Measurements from ENCODE around the gene JAML. TPM values are rescaled to one million over a fixed set of nuclear protein-coding genes. Genes with fewer than 3 reads are reported as not detected.

The JAML gene
- total RNA-seq, 1 experiment from 2014 or later, result not detected

DNA sequence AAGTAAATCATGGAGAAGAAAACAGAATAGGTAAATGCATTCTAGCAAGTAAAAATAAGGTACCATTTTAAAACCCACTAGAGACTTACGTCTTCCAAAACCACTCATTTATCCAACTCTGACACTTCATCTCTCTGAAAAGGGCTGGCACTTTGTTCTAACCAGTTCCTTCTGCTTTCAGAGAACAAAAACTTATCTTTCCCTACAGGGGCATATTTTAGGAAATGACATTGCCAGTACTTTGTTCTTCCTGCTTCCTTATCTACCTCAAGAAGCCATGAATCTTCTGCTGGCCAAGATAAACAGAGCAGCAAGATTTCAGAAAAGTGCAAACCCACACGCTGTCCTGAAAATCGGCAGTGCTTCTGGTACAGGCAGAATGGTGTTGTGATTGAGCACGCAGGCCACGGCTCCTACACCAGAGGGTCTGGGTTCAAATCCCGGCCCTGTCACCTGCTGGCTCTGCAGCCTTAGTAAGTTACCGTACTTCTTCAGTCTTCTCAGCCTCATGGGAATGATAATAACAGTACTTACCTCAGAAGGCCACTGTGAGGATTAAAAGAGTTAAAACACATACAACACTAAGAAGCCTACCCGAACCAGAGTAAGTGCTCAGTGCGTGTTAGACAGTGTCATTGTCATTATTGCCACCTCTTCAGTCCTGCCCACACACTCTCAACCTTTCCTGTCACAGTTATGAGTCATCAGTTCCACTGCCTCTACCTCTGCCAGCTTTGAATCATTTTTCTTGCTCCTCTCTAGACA is 16.4 kb upstream of the JAML start:
- DNase-seq (ENCODE audit: low spot score), result peak; percentile 64

DNA sequence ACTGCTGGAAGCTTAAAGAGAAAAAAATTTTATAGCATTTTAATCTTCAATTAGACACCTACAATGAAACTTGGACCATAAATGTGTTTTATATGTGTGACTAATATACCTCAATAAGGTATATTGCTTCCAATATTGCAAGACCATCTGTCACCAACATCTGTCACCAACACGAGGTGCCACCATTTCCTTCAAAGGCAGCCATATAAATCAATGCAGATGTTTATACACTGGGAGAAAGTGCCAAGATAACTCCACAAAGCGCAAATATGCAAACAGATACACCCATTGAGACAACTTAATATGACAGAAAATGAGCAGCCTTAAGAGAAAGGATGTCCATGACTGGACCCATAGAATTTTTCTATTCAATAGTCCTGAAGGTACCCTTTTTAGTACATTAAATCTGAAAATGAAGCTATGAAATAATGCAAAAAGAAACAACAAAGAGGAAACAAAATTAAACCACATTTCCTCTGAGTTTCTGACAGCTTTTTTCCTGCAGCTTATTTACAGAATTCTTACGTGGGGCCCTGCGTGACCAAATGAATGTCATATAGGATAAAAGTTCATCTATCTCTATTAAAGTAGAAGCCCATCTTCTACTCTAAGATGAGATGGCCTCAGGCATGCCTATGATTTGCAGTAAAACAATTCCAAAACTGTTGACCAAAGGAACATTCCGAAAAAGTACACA is 14.8 kb upstream of the JAML start:
- DNase-seq (ENCODE audit: low spot score), result no peak

DNA sequence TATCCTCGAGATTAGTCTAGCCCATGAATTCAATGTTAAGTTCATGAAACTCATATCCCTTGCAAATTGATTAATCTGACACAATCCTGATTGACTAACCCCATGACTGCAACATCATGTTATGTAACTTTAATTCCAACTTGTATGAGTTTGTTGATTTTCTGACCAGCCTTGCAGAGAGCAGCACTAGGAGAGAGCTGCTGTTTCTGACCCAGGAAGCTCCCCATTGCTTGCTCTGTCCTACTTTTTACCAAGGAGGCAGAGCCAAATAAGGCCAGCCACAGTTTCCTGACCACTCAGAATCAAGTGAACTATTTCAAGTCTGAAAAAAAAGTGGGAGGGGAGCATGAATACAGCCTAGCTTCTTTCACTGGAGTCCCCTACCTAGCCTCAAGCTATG is 14.1 kb upstream of the JAML start:
- DNase-seq (ENCODE audit: low spot score), result no peak

DNA sequence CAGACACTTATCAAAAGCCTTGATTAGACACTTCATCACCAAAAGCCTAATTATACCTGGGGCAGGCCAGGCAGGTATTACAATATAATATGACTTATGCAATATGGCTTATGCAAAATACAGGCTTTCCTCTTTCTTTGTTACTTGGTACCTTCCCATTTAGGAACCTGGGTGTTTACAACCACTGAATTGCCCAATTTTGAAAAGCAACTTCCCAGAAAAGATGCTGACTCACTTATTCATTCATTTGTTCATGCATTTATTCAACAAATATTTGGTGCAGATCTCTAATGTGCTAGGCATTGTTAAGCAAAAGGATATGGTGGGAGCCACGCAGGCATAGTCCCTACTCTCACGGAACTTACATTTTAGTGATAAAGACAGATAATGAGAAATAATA is 13.6 kb upstream of the JAML start:
- no peak for DNase-seq (ENCODE audit: low spot score)

DNA sequence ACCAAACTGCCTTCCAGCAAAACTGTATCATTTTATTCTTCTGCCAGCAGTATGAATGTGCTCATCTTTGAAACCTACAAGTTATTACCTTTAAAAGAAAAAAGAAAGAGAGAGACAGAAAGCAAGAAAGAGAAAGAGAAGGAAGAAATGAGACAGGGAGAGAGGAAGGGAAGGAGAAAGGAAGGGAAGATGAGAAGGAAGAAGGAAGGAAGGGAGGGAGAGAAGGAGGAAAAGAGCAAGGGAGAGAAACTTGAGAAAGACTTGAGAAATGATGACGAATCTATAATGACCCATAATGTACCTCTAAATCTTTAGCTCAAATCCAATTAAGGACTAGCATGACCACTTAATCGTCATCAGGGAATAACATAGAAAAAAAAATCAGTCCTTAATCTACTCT is 11.4 kb upstream of the JAML start:
- no peak for DNase-seq (ENCODE audit: low spot score)

DNA sequence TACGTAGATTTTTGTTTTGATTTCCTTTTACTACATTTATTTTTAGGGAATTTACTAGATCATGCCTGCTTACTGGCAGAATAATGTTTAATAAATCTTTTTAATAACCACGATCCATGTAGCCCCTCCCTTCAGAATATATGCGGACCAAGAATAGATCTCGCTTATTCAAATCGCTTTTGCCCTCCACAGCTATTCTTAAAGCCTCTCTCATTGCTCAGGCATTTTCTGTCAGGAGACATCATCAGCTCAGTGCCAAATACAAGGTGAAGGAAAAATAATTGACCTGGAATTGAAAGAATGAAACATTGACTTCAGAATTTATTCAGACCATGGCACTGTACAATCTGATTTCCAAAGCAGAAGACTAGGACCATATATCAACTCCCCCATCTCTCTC is 10.0 kb upstream of the JAML start:
- no peak for DNase-seq (ENCODE audit: low spot score)

DNA sequence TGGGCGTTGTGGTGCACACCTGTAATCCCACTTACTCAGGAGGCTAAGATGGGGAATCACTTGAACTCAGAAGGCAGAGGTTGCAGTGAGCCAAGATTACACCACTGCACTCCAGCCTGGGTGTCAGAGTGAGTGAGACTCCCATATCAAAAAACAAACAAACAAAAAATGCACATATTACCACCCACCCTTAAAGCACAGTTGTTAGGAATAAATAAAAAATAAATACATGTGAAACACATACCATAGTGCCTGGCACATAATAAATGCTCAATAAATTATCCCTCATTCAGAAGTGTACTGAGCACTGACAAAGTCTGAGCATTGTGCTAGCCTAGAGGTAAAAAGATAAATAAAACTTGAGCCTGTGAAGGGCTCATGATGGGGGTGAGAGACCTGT is 9.0 kb upstream of the JAML start:
- no peak for DNase-seq (ENCODE audit: low spot score)

DNA sequence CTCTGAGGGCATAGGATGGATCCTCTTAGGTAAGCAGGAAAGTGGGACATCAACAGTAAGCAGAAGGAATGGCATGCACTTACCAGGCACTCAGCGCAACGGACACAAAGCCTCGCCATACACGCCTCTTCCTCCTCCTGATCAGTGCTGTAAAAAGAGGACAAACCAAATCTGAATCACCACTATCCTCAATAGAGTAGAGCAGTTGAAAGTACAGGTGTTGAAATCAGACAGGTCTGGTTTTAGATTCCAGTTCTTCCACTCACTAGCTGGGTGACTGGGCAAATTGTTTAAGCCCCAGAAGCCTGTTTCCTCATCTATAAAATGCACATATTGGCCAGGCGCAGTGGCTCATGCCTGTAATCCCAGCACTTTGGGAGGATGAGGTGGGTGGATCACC is 8.6 kb upstream of the JAML start:
- DNase-seq (ENCODE audit: low spot score), result no peak

DNA sequence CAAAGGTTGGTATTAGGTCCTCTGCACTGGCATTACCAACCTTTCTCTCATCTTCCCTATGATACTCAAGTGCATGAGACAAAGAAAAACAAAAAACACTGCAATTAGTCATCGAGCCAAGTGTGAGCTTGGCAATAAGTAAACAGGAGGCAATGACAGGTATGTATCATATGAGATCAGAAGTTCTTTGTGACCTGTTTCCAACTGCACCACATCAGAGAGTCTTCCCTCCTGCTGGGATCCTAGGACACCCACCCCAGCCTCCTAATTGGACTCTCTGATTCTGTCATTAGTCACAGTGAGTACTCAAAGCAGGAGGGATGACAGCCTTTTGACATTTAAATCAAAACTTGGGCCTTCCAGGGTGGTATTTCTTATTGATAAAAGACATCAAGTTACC is 7.8 kb upstream of the JAML start:
- DNase-seq (ENCODE audit: low spot score), result no peak

DNA sequence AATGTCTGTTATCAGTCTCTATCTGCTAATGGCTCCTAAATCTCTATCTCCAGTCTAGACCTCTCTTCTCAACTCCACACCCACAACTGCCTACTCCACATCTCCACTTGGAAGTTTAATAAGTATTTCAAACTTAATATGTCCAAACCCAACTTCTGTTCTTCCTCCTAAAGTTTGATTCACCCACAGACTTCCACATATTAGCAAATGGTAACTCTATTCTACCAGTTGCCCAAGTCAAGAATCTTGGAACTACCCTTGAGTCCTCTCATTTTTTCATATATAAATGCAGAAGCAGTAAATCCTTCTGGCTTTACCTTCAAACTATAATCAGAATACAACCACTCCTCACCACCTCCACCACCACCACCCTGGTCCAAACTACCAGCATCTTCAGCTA is 6.7 kb upstream of the JAML start:
- no peak for DNase-seq (ENCODE audit: low spot score)

DNA sequence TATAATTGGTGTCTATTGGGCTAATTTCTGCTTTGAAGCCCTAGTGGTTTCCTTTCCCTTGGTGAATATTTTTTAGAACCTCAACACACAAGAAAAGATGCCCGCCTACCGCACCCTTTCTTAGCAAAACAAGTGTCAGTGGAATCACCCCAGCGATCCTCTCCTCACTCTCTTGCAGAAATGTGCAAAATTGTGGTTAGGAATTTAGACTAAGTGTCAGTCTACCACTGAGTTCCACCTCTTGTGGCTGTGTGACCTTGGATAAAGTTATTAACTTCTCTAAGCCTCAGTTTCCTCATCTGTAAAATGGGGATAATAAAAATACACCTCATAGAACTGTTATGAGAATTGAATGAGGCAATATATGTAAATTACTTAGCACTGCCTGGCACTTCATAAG is 5.3 kb upstream of the JAML start:
- no peak for DNase-seq (ENCODE audit: low spot score)

DNA sequence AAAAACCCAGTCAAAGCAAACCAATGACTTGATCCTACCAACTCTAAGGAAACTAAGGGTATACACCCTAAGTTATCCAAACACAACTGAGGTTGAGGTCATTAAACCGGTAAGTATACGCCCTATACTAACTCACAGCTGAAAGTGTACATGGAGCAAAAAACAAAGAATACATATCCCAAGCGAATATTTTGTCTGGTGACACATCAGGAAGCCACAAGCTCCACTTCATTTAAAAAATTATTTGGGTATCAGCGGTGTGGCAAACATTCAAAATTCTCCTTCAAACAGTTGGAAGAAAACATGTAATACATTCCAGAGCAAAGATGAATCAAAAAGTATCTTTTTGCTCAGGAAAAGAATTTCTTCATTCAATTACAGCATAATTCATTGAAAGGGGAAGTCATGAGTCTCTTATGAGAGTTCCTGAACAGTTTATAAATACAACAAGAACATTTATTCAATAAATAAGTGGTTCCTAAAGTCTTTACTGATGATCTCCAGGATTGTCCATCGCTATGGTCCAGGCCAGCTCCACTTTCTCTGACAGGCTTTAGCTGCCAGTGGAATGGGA is 4.5 kb upstream of the JAML start:
- DNase-seq (ENCODE audit: low spot score), result no peak

DNA sequence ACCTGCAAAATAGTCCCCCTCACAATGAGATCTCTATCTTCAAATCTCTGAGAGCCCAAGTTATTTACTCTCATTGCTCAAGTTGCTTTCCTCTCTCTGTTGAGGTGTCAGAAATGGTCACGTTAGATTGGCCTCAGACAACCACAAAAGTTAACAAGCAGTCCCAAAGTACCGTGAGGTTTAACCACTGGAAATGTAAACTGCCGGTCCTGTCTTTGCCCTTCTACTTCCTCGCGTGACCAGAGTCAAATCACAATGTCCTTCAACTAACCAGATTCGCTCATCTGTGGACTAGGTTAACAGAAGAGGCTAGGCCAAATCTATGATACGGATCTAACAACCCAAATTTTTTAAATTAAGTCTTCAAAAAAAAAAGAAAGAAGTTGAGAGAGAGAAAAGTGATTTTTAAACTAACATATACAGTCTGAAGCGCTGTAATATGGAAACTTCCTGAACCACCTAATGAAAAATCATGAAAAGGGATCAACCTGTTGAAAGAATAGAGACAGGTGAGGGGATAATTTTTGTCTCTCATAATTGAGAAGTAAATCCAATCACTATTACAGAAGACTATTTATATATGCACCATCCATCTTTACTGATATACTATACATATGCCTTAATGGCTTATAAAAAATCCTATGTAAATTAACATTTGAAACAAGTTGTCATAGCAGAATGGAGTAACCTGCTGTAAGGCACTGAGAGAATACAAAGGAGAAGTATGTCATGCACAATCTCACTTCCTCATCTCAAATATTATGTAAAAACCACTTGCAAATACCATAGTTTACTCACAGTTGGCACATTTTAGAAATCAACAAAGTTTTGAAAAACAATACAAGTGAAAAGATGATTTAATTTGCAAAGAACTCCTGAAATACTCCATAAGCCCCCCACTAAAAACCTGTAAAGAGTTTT is 3.3 kb upstream of the JAML start:
- no peak for DNase-seq (ENCODE audit: low spot score)

DNA sequence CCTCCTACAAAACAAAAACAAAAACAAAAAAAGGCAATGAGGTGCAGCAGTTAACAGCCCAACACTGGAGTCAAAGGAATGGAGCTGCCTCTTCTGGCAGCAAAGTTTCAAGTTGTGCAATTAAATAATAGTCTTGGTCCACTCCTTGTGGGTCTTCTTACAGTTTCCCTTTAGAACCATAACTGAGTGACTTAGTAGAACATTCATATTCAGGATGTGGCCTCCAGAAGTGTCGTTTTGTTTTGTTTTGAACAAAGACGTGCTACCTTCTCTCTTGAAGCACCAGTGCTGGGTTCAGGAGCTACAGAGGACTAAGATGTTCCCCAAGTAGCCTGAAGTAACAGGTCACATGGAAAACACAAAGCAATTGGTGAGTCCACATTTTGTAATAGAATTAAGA is 2.0 kb upstream of the JAML start:
- no peak for DNase-seq (ENCODE audit: low spot score)

DNA sequence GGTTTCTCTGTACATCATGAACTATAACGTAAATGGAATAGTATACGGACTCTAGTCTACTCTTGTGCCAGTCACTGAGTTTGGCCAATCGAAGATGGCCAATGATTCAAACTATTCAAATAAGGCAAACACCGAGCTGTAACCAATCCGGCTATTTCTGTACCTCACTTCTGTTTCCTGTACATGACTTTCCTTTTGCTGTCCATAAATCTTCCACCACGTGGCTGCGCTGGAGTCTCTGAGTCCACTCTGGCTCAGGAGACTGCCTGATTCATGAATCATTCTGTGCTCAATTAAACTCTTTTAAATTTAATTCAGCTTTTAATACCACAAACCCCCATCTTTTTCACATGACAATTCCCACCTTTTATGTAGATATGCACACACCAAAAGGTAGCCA is 1.5 kb upstream of the JAML start:
- DNase-seq (ENCODE audit: low spot score), result peak; percentile 62

DNA sequence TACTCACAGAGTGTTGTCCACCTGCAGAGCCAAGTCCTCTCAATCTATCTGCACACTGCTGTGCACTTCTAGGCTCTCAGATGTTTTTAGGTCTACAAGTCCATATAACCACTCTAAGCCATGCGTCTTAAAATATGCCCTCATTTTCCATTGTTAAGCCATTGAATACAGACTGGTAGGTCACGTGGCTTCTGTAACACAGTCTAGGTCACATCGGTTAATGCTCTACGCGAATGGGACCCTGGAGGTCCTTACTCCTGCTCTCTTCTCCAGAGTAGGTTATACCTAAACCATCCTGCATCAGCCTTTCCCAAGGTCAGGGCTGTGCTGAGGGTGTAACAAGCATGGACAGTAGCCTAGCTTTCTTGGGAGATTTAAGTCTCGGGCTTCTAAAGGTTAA is 819 bp downstream of the JAML start:
- DNase-seq (ENCODE audit: low spot score), result no peak

DNA sequence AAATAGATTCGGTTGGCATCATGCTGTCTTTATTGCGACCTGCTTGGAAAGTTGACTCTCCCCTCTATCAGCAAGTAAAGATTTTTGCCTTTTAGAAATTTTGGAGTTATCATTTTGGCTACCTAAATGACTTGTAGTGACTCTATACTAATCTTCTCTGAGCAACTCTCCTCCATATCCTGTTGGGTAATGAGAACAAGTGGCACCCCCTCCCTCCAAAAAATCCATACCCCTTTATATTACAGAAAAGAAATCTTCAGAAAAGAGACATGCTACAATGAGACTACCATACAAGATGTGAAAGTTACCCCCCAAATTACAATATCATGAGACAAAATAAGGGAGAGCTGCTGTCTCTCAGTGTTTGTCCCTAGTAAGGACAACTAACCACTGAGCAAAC is 1.2 kb downstream of the JAML start:
- no peak for DNase-seq (ENCODE audit: low spot score)

DNA sequence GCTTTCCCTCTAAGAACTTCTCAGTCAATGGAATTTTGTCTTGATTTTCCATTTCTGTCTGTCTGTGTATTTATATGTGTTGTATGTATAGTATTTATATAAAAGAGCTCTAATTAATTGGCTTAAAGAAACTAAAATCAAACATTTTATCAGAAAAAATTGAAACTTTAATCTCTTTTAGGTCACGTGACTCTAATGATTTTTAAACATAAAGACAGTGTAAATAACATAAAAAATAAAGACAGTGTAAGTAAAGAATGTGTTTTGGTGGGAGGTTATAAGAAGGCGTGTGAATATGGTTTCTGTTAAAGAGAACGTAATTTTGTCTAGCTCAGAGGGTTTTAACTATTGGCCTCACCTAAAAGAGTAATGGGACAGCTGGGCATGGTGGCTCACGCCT is 2.4 kb downstream of the JAML start:
- DNase-seq (ENCODE audit: low spot score), result no peak

DNA sequence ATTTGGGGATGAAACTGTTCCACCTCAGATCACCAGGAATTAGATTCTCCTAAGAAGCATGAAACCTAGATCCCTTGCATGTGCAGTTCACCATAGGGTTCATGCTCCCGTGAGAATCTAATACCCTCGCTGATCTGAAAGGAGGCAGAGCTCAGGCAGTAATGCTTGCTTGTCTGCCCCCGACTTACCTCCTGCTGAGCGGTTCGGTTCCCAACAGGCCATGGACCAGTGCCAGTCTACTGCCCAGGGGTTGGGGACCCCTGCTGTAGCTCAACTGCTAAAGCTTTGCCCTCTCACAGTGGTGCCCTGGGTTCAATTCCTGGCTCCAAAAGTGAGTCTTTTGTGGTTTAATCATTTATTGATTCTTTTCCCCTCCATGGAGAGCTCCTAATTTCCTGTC is 3.4 kb downstream of the JAML start:
- DNase-seq (ENCODE audit: low spot score), result no peak

DNA sequence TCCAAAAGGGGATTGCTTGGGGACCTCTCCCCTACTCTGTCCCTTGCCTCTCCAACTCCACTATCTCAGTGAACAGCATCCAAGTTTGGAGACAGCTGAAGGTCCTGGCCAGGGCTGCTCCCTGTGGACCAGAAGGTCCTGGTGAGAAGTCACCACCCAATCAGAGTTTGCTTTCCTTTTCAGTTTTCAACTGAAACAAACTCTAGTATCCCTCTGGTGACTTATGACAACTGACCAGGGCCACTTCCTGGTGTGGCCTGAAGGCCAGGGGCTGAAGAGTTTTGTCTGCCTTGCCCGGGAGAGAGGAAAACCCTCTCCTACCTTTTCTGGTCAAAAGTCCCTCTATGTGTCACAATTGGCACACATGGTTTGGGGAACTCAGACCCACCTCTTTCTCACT is 5.1 kb downstream of the JAML start:
- DNase-seq (ENCODE audit: low spot score), result no peak

DNA sequence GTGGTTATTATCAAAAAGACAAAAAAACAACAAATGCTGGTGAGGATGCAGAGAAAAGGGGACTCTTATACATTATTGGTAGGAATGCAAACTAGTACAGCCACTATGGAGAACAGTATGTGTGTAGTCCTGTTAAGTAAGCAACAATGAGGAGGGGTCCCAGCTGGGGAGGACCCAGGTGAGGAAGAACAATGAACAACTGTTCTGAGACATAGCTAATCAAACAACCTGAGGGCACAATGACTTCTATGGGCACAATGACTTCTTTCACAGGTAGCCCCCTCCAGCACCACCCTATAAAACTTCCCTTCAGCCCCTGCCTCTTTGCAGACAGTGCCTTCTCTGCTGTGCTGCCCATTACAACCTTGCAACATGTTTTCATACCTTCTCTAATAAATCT is 5.6 kb downstream of the JAML start:
- no peak for DNase-seq (ENCODE audit: low spot score)

DNA sequence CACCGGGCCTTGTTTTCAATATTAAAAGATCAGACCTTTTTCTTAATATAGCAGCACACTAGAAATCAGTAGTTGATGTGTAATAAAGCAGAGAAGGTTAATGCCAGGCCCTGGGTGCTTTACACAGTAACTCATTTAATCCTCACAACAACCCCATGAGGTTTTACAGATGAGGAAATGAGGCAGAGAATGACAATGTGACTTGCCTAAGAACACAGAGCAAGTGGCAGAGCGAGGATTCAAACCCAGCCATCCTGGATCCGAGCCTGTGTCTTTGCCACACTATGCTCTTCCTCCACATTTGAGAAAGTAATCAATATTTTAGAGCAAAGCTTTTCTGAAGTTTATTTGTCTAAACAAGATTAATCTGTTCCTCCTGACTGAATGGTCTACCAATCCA is 7.2 kb downstream of the JAML start:
- no peak for DNase-seq (ENCODE audit: low spot score)
